NCI-H1694 (cell line): ENCODE measurements around the gene OR5D14.

ENCODE experiments used
- DNase-seq: peaks from one replicate; lab custom pipeline; 2025; lab: John Stamatoyannopoulos, UW

The OR5D14 gene

DNA sequence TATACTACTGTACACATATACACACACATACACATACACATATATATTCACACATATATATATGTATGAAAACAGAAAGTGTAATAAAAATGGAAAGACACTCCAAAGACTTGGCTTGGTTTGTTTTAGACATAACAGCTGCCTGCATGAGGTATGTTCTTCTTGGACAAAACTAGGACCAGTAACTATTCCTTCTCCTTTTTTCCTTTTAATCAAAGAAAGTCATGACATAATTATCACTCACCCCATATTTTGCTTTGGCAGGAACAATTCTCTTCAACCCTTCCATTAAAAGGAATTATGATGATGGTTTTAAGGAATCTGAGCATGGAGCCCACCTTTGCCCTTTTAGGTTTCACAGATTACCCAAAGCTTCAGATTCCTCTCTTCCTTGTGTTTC lies at the start of gene OR5D14:
TSS of gene OR5D14 (plus strand) at position 301 of the 400 bp plus-strand sequence. CDS start at position 301, 0 bp downstream.
- DNase-seq: no peak

DNA sequence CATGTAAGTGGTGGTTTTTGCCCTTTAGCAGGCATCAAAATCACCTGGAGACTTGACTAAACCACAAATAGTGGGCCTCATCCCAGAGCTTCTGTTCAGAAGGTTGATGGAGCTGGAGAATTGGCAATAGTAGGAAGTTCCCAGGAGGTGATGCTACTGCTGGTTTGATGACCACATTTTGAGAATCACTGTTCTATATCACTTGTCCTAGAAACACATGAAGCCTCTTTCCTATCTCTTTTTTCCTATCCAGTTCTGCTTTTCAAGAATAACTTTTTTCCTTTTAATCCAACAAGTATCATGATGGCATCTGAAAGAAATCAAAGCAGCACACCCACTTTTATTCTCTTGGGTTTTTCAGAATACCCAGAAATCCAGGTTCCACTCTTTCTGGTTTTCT lies 22.2 kb upstream of the OR5D14 start, which contains the start of gene OR5D13:
TSS of gene OR5D13 (plus strand) at position 301 of the 400 bp plus-strand sequence. CDS start at position 301, 0 bp downstream.
- DNase-seq: no peak

DNA sequence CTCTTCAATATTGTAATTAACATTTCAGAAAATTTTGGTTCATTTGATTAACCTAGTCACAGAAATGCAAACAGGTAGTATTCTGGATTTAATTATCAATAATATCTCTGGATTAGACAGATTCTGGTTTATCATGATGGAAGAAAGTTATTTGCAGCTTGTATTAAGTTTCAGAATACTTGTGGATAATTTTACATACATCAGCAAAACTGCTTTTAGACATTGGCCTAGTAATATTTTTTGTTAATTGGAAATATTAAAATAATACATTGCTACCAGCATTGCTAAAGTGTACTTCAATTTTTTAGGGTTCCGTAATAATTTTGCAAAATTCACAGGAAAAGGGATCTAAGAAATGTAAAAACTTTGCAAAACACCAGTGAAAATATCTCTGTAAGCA lies 3.8 kb upstream of the OR5D14 start:
- DNase-seq: no peak

DNA sequence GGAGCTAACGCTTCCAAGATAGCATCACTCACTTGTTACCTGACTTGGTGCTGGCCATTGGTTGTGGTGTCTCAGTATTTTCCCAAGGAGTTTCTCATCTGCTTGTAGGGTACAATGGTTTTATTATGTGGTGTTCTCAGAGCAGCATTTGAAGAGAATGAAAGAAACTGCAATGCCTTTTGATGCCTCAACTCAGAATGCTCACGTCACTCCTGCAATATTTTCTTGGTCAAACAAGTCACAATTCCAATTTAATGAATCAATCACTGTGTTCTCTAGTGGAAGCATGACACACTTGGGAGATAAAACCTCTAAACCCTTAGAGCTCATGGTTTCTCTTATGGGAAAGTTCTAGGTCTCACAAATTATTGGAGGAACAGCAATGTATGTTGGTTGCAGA lies 2.0 kb upstream of the OR5D14 start:
- DNase-seq: no peak

DNA sequence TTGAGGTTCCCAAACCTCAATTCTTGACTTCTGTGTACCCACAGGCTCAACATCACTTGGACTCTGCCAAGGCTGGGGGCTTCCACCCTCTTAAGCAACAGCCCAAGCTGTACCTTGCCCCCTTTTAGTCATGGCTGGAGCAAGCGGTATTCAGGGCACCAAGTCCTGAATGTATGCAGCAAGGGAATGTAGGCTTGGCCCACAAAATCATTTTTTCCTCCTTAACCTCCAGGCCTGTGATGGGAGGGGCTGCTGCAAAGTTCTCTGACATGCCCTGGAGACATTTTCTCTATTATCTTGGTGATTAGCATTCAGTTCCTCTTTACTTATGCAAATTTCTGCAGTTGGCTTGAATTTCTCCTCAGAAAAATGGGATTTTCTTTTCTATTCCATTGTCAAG lies 10.9 kb downstream of the OR5D14 start:
- DNase-seq: no peak

DNA sequence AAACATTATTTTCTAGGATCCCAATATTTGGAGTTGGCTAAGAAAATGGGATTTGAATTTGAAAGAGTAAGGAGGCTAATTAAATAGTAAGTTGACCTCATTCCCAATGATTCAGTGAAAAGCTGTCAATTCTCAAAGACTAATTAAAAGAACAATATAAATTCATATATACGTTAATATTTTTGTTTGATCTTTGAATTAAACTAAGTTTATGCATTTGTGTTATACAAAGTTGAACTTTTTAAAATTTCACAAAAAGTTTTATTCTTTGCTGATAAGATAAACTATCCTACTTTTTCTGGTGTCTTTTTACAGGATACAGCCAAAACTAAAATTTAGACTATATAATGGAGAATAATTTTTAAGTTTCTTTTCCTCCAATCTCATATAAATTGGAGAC lies 15.7 kb downstream of the OR5D14 start, which contains the start of gene OR5L1:
TSS of gene OR5L1 (plus strand) at position 301 of the 400 bp plus-strand sequence. CDS start 100 bp downstream, outside the sequence.
- no peak for DNase-seq

DNA sequence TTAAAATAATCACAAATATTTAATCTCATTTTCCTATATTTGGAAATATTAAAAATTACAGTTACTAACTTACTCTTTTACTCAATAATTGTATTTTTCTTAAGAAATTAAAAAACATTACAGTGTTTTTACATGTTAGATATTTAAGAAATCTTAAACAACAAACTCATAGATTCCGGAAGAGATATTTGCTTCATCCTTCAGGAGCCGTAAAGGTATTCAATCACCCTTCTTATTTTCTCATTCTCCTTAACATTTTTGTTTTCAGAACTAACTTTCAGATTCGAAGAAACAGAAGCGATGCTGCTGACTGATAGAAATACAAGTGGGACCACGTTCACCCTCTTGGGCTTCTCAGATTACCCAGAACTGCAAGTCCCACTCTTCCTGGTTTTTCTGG lies 24.0 kb downstream of the OR5D14 start, which contains the start of gene OR5D18:
TSS of gene OR5D18 (plus strand) at position 301 of the 400 bp plus-strand sequence. CDS start at position 301, 0 bp downstream.
- no peak for DNase-seq

DNA sequence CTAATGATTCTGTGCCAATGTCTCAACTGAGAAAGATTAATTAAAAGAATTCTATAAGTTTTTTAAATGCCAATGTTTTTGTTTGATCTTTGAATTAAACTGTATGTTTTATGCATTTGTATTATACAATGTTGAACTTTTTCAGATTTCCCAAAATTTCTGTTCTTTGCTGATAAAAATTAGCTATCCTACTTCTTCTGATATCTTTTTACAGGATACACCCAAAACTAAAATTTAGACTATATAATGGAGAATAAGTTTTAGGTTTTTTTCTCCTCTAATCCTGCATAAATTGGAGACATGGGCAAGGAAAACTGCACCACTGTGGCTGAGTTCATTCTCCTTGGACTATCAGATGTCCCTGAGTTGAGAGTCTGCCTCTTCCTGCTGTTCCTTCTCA lies 31.6 kb downstream of the OR5D14 start, which contains the start of gene OR5L2:
TSS of gene OR5L2 (plus strand) at position 301 of the 400 bp plus-strand sequence. CDS start at position 301, 0 bp downstream.
- no peak for DNase-seq

DNA sequence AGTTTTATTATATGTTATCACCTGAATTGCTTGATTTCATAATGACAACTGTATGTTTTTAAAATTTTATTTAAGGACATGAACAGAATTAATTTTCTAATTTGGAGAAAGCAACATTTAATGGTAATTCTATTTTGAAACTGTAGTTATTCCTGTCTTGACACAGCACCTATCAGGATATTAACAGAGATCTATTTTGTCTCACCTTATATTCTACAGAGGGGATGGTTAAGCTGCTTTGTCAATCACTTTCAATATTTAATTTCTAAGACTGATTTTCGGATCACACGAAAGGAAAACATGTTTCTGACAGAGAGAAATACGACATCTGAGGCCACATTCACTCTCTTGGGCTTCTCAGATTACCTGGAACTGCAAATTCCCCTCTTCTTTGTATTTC lies 43.1 kb downstream of the OR5D14 start, which contains the start of gene OR5D16:
TSS of gene OR5D16 (plus strand) at position 301 of the 400 bp plus-strand sequence. CDS start at position 301, 0 bp downstream.
- no peak for DNase-seq
